ENCODE results near the gene VAMP1.

The VAMP1 gene

DNA sequence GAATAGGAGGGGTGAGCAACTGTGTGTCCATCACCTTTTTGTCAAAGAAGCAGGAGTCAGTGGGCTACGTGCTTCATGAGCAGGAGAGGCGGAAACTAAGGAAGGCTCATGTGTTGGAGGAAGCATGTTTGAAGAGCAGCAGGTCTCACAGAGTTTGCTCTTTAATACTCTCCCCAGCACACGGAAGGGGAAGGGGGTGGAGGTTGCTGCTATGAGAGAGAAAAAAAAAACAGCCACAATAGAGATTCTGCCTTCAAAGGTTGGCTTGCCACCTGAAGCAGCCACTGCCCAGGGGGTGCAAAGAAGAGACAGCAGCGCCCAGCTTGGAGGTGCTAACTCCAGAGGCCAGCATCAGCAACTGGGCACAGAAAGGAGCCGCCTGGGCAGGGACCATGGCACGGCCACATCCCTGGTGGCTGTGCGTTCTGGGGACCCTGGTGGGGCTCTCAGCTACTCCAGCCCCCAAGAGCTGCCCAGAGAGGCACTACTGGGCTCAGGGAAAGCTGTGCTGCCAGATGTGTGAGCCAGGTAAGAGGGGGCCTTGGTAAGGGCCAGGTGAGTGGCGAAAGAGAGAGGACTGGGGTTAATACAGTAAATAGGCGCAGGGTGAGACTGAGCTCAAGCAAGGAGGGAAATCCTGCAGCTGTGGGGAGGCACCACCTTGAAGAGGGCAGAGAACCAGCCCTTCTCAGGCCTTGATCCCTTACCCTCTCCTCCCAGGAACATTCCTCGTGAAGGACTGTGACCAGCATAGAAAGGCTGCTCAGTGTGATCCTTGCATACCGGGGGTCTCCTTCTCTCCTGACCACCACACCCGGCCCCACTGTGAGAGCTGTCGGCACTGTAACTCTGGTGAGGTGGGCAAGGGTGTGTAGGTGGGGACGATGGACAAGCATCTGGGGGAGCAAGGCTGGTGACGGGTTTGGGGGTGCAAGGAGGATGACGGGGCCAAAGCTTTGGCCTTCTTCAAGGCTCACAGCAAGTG is 25.5 kb downstream of the VAMP1 start, which contains the start of gene CD27:
Gene CD27, plus strand, starts transcription at position 252 of the 985 bp plus-strand sequence. Its CDS starts 141 bp downstream, at position 393.
- Histone ChIP-seq H3K4me3 (replicated peaks; ENCODE audit: insufficient read depth, low read length) (no peak within 1 kb of the TSS), H3K27ac (replicated peaks) (no peak within 1 kb of the TSS), H3K27me3 (ENCODE audit: insufficient read depth, poor library complexity, severe bottlenecking) (no peaks in the 10 kb centered on the region)
- TF ChIP-seq, protein P1, sequence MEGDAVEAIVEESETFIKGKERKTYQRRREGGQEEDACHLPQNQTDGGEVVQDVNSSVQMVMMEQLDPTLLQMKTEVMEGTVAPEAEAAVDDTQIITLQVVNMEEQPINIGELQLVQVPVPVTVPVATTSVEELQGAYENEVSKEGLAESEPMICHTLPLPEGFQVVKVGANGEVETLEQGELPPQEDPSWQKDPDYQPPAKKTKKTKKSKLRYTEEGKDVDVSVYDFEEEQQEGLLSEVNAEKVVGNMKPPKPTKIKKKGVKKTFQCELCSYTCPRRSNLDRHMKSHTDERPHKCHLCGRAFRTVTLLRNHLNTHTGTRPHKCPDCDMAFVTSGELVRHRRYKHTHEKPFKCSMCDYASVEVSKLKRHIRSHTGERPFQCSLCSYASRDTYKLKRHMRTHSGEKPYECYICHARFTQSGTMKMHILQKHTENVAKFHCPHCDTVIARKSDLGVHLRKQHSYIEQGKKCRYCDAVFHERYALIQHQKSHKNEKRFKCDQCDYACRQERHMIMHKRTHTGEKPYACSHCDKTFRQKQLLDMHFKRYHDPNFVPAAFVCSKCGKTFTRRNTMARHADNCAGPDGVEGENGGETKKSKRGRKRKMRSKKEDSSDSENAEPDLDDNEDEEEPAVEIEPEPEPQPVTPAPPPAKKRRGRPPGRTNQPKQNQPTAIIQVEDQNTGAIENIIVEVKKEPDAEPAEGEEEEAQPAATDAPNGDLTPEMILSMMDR (IDR thresholded peaks at IDR 0.05; ENCODE audit: insufficient read depth, low read length): no peak
- DNase-seq (ENCODE audit: low read depth in 1 of 2, low spot score in 1 of 2): no peak

DNA sequence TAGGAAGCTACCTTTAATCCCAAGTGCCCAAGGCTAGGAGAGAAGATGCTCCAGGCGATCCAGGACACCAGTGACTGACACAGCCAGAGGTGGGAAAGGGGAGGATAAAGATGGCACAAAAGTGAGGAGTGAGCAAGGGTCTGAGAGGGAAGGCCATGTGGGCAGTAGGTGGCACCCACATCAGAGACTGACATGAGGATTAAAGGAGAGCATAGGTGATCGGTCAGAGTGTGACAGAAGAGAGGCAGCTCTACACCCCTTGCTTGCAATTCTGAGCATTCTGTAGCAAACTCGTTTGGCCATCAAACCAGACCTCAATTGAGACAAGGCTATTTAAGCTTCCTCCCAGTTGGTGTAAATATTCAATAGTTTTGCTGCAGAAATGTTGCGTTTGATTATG is 26.4 kb downstream of the VAMP1 start:
- Histone ChIP-seq H3K27ac (replicated peaks) (no peak overlapping the region), H3K27me3 (ENCODE audit: insufficient read depth, poor library complexity, severe bottlenecking) (no peaks in the 10 kb centered on the region), H3K4me3 (replicated peaks; ENCODE audit: insufficient read depth, low read length) (no peak overlapping the region)
- TF ChIP-seq POLR2AphosphoS5 (IDR thresholded peaks at IDR 0.05; ENCODE audit: low read depth): no peak
- no peak for TF ChIP-seq GABPA (IDR thresholded peaks at IDR 0.05; ENCODE audit: low read depth)
- TF ChIP-seq, protein P2, sequence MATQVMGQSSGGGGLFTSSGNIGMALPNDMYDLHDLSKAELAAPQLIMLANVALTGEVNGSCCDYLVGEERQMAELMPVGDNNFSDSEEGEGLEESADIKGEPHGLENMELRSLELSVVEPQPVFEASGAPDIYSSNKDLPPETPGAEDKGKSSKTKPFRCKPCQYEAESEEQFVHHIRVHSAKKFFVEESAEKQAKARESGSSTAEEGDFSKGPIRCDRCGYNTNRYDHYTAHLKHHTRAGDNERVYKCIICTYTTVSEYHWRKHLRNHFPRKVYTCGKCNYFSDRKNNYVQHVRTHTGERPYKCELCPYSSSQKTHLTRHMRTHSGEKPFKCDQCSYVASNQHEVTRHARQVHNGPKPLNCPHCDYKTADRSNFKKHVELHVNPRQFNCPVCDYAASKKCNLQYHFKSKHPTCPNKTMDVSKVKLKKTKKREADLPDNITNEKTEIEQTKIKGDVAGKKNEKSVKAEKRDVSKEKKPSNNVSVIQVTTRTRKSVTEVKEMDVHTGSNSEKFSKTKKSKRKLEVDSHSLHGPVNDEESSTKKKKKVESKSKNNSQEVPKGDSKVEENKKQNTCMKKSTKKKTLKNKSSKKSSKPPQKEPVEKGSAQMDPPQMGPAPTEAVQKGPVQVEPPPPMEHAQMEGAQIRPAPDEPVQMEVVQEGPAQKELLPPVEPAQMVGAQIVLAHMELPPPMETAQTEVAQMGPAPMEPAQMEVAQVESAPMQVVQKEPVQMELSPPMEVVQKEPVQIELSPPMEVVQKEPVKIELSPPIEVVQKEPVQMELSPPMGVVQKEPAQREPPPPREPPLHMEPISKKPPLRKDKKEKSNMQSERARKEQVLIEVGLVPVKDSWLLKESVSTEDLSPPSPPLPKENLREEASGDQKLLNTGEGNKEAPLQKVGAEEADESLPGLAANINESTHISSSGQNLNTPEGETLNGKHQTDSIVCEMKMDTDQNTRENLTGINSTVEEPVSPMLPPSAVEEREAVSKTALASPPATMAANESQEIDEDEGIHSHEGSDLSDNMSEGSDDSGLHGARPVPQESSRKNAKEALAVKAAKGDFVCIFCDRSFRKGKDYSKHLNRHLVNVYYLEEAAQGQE (IDR thresholded peaks at IDR 0.05; ENCODE audit: insufficient replicate concordance, low read depth): no peak
- TF ChIP-seq, protein P1 (IDR thresholded peaks at IDR 0.05; ENCODE audit: insufficient read depth, low read length): no peak
- no peak for TF ChIP-seq SPI1 (IDR thresholded peaks at IDR 0.05; ENCODE audit: borderline replicate concordance, low read depth)
- no peak for DNase-seq (ENCODE audit: low read depth in 1 of 2, low spot score in 1 of 2)

DNA sequence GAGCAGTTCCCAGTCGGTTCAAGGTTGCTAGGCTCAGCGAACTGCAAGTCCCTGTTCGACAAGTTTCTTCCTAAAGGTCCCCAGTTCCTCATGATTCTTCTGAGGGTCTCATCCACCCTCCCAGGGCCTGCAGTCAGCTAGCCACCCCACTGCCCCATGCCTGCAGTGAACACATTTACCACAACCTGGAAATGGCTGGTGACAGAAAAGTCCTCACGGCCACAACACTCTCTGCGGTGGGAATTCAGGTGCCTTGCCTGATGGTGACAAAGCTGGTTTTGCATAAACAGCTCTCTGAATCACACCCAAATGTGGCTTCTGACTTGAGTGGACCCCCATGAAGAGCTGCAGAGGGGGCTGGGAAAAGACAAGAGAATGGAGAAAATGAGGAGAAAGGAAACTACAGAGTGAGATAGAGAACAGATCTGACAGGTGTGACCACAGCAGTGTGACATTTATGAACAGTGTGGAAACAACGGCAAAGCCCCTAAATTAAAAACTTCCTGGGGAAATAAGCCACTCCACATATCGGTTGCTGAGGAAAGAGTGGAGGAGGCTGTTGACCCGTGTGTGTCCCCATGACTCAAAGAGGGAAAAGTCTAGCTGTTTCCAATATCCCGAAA is 27.0 kb downstream of the VAMP1 start:
- no peak overlapping the region for H3K27ac ChIP-seq (replicated peaks)
- H3K4me3 ChIP-seq (replicated peaks; ENCODE audit: insufficient read depth, low read length): no peak overlapping the region
- TF ChIP-seq, protein P2 (IDR thresholded peaks at IDR 0.05; ENCODE audit: insufficient replicate concordance, low read depth): no peak
- no peak for TF ChIP-seq SPI1 (IDR thresholded peaks at IDR 0.05; ENCODE audit: borderline replicate concordance, low read depth)
- TF ChIP-seq, protein P1 (IDR thresholded peaks at IDR 0.05; ENCODE audit: insufficient read depth, low read length): no peak
- no peak for TF ChIP-seq POLR2AphosphoS5 (IDR thresholded peaks at IDR 0.05; ENCODE audit: low read depth)
- no peak for TF ChIP-seq GABPA (IDR thresholded peaks at IDR 0.05; ENCODE audit: low read depth)
- DNase-seq (ENCODE audit: low read depth in 1 of 2, low spot score in 1 of 2): no peak
- no peaks in the 10 kb centered on the region for H3K27me3 ChIP-seq (ENCODE audit: insufficient read depth, poor library complexity, severe bottlenecking)

Measured in HL-60 (cell line).